ENCODE results near the gene CFAP299. TPM values are rescaled to one million over a fixed set of nuclear protein-coding genes. Genes with fewer than 3 reads are reported as not detected.

CFAP299 gene
- total RNA-seq, 2 donors from 2014 or later, result 0.17 TPM; not detected in 1

GRCh38 chr4:80912350-80912749, 576.8 kb downstream of the CFAP299 start:
- Histone ChIP-seq H3K9me3 (no peaks in the 10 kb centered on the region), H3K4me3 (no peak overlapping the region), H3K27ac (no peak overlapping the region), H3K27me3 (replicated peaks; ENCODE audit: insufficient read depth) (no peaks in the 10 kb centered on the region), H3K4me1 (replicated peaks) (no peaks in the 10 kb centered on the region), H3K36me3 (no peaks in the 10 kb centered on the region)
- 97% methylated on average over 7 of the region's 7 CpGs for WGBS
- no peak for TF ChIP-seq POLR2AphosphoS5 (IDR thresholded peaks at IDR 0.05)
- TF ChIP-seq CTCF (IDR thresholded peaks at IDR 0.05), result no peak
- TF ChIP-seq POLR2A (IDR thresholded peaks at IDR 0.05), result no peak
- no peak for DNase-seq (ENCODE audit: low spot score)
- intact Hi-C loops (cut with DNase I), result no loop called here

DNA sequence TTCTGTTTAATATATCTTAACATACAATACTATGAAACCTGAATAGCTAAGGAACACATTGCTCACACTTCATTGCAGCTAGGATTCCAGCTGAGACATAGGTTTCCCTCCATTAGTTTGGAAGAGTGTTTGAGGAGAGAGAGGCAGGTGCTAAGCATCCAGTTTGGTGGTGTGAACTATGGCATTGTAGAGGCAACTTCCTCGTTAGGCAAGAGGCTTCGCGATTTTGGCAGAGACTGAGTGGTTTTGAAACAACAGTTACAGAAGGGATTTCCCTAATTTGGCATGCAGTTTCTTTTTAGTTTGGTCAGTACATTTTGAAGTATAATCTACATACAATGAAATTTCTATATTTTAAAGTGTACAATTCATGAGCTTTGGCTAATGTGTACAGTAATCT, 577.9 kb downstream of the CFAP299 start:
- Histone ChIP-seq H3K27ac (no peak overlapping the region), H3K4me1 (replicated peaks) (no peaks in the 10 kb centered on the region), H3K4me3 (no peak overlapping the region), H3K9me3 (no peaks in the 10 kb centered on the region), H3K36me3 (no peaks in the 10 kb centered on the region), H3K27me3 (replicated peaks; ENCODE audit: insufficient read depth) (no peaks in the 10 kb centered on the region)
- intact Hi-C loops (cut with DNase I), result no loop called here
- no peak for DNase-seq (ENCODE audit: low spot score)
- WGBS, result 57% methylated on average over 3 of the region's 3 CpGs
- TF ChIP-seq POLR2A (IDR thresholded peaks at IDR 0.05), result no peak
- no peak for TF ChIP-seq POLR2AphosphoS5 (IDR thresholded peaks at IDR 0.05)

GRCh38 chr4:80916770-80917169, 581.2 kb downstream of the CFAP299 start:
- 92% methylated on average over 3 of the region's 3 CpGs for WGBS
- H3K36me3 ChIP-seq, result no peaks in the 10 kb centered on the region
- TF ChIP-seq POLR2A (IDR thresholded peaks at IDR 0.05) (no peak), CTCF (IDR thresholded peaks at IDR 0.05) (no peak), POLR2AphosphoS5 (IDR thresholded peaks at IDR 0.05) (no peak)
- intact Hi-C loops (cut with DNase I), result no loop called here
- no peaks in the 10 kb centered on the region for H3K27me3 ChIP-seq (replicated peaks; ENCODE audit: insufficient read depth)
- no peak for DNase-seq (ENCODE audit: low spot score)
- no peaks in the 10 kb centered on the region for H3K9me3 ChIP-seq
- no peak overlapping the region for H3K4me3 ChIP-seq
- no peak overlapping the region for H3K27ac ChIP-seq
- H3K4me1 ChIP-seq (replicated peaks), result no peaks in the 10 kb centered on the region

- Histone ChIP-seq H3K4me1 (replicated peaks) (no peaks in the 10 kb centered on the region), H3K36me3 (no peaks in the 10 kb centered on the region), H3K27ac (no peak overlapping the region), H3K27me3 (replicated peaks; ENCODE audit: insufficient read depth) (no peaks in the 10 kb centered on the region), H3K4me3 (no peak overlapping the region), H3K9me3 (no peaks in the 10 kb centered on the region)
- intact Hi-C loops (cut with DNase I), result no loop called here
- TF ChIP-seq CTCF (IDR thresholded peaks at IDR 0.05) (no peak), POLR2A (IDR thresholded peaks at IDR 0.05) (no peak), POLR2AphosphoS5 (IDR thresholded peaks at IDR 0.05) (no peak)
- DNase-seq (ENCODE audit: low spot score), result no peak
Measured at GRCh38 chr4:80918004-80918403, 582.5 kb downstream of the CFAP299 start.

DNA sequence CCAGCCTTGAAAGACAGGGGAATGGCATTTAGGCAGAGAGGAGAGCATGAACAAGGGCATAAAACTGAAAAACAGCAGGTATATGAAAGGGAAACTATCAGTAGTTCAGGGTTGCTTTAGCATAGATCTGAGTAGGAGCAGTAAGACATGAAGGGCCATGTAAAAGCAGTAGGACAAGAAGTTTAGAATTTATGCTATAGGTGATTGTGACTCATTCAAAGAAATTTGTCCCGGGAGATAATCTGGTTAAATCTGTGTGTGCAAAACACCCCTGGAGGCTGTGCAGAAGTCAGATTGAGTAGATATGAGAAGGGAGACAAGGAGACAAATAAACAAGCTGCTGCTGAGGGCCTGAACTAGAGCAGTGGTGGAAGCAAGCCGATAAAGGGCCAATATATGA, 585.9 kb downstream of the CFAP299 start:
- 58% methylated on average over 2 of the region's 2 CpGs for WGBS
- H3K27me3 ChIP-seq (replicated peaks; ENCODE audit: insufficient read depth), result no peaks in the 10 kb centered on the region
- H3K27ac ChIP-seq, result no peak overlapping the region
- no peaks in the 10 kb centered on the region for H3K4me1 ChIP-seq (replicated peaks)
- DNase-seq (ENCODE audit: low spot score), result no peak
- intact Hi-C loops (cut with DNase I), result no loop called here
- H3K4me3 ChIP-seq, result no peak overlapping the region
- TF ChIP-seq CTCF (IDR thresholded peaks at IDR 0.05) (no peak), POLR2A (IDR thresholded peaks at IDR 0.05) (no peak), POLR2AphosphoS5 (IDR thresholded peaks at IDR 0.05) (no peak)
- H3K36me3 ChIP-seq, result no peaks in the 10 kb centered on the region
- no peaks in the 10 kb centered on the region for H3K9me3 ChIP-seq
